Upper lobe of left lung (tissue), 4 donors: Measurements from ENCODE around the gene REV1.

ENCODE experiments used
- CTCF ChIP-seq, 6 experiments: fragments of 450-650 bp in 4 of 6; fragments of 200-600 bp in 2 of 6; sonication (generic) in 2 of 6; IDR thresholded peaks; one replicate each; pipeline ENCODE4 v1.5.1; 2016 to 2019; ENCODE audit warnings: antibody characterized with exemption in 6 of 6
- EP300 ChIP-seq, 4 donors: sonication (generic); formaldehyde crosslinking; IDR thresholded peaks; one replicate each; pipeline ENCODE4 v1.5.1; 2017; ENCODE audit warnings: antibody characterized with exemption in 4 of 4, control low read depth in 2 of 4
- POLR2A ChIP-seq, 4 donors: fragments of 450-650 bp; IDR thresholded peaks; one replicate each; pipeline ENCODE4 v1.5.1; 2016 to 2017; ENCODE audit warnings: antibody characterized with exemption in 4 of 4, mild to moderate bottlenecking in 2 of 4
- POLR2AphosphoS5 ChIP-seq, 2 donors: sonication (generic); formaldehyde crosslinking; IDR thresholded peaks; one replicate each; pipeline ENCODE4 v1.5.1; 2017; ENCODE audit warnings: antibody characterized with exemption in 2 of 2

- TF ChIP-seq CTCF (IDR thresholded peaks at IDR 0.05) (no peak), POLR2AphosphoS5 (IDR thresholded peaks at IDR 0.05) (no peak), EP300 (IDR thresholded peaks at IDR 0.05) (no peak), POLR2A (IDR thresholded peaks at IDR 0.05) (no peak)
Observed at GRCh38 chr2:99468155-99468554, 21.7 kb downstream of the REV1 start.
